GM12892 (cell line): Measurements from ENCODE around the gene CXCL16.

Source experiments
- POLR2A ChIP-seq: IDR thresholded peaks from 2 replicates; pipeline ENCODE4 v1.6.1; 2011; ENCODE audit warnings: low read depth, low read length, control low read depth
- POLR2AphosphoS5 ChIP-seq: IDR thresholded peaks from 2 replicates; pipeline ENCODE4 v1.6.1; 2011; ENCODE audit warnings: low read depth, low read length, control low read depth
- TAF1 ChIP-seq: IDR thresholded peaks from 2 replicates; pipeline ENCODE4 v1.6.1; 2011; ENCODE audit warnings: low read depth, mild to moderate bottlenecking, control low read depth, low read length, borderline replicate concordance

GRCh38 chr17:4721203-4722135 is 18.3 kb downstream of the CXCL16 start:
- TF ChIP-seq POLR2AphosphoS5 (peak; percentile 55; the same call in 1 of the 2 replicates), POLR2A (no peak), TAF1 (no peak)
